IMR-90 (cell line): ENCODE results near the gene DEAF1. TPM values are rescaled to one million over a fixed set of nuclear protein-coding genes. Genes with fewer than 3 reads are reported as not detected.

ENCODE experiments used
- ATAC-seq: fragments of 200-7000 bp; cut with Tn5 transposase; 2 replicates; pipeline ENCODE4 v1.9.1; 2020; ENCODE audit warnings: low read depth, mild to moderate bottlenecking, moderate library complexity
- BruUV-seq: library from RNA; stranded (reverse); fragments of 400-500 nt; replicated peaks from 2 replicates; lab custom pipeline; 2021; lab: Mats Ljungman, UMichigan
- CTCF ChIA-PET: fragments of 300-600 bp; formaldehyde crosslinking; extraction: SDS; loops from one replicate; lab custom pipeline; 2021; ENCODE audit warnings: antibody characterized with exemption; lab: Yijun Ruan, JAX
- POLR2A ChIA-PET: fragments of 300-600 bp; sonication (Branson Sonifier 250); formaldehyde crosslinking; loops from one replicate; lab custom pipeline; 2022; ENCODE audit warnings: antibody characterized with exemption; ENCODE audit not compliant: unreplicated experiment; lab: Charles Lee
- DNase-seq: peaks from one replicate; pipeline ENCODE4 v3.0.0; 2013
- H2AFZ ChIP-seq: replicated peaks from 2 replicates; pipeline ENCODE3; 2013; ENCODE audit warnings: low read length, mild to moderate bottlenecking; ENCODE audit not compliant: poor library complexity
- H2AK5ac ChIP-seq: 2 replicates; pipeline ENCODE4 v1.6.1; 2013; ENCODE audit warnings: low read depth, low read length, inconsistent platforms
- H2AK9ac ChIP-seq: replicated peaks from 2 replicates; pipeline ENCODE3; 2013; ENCODE audit warnings: mild to moderate bottlenecking, low read depth, low read length, moderate library complexity; ENCODE audit not compliant: poor library complexity
- H2BK120ac ChIP-seq: 2 replicates; pipeline ENCODE4 v1.6.1; 2013; ENCODE audit warnings: low read depth, low read length, inconsistent platforms
- H2BK15ac ChIP-seq: 3 replicates; pipeline ENCODE4 v1.6.1; 2013; ENCODE audit warnings: low read depth, low read length, inconsistent platforms
- H2BK20ac ChIP-seq: 2 replicates; pipeline ENCODE4 v1.6.1; 2013; ENCODE audit warnings: low read depth, mild to moderate bottlenecking, inconsistent platforms, low read length, moderate library complexity
- H2BK5ac ChIP-seq: 2 replicates; pipeline ENCODE4 v1.6.1; 2013; ENCODE audit warnings: mild to moderate bottlenecking, low read depth, low read length, inconsistent platforms; ENCODE audit not compliant: poor library complexity, severe bottlenecking
- H3K14ac ChIP-seq: replicated peaks from 2 replicates; pipeline ENCODE4 v1.6.1; 2013; ENCODE audit warnings: low read depth, low read length, inconsistent platforms
- H3K18ac ChIP-seq: 2 replicates; pipeline ENCODE4 v1.6.1; 2013; ENCODE audit warnings: low read depth, low read length, control low read depth
- H3K23ac ChIP-seq: 2 replicates; pipeline ENCODE4 v1.6.1; 2013; ENCODE audit warnings: low read depth, low read length, inconsistent platforms
- H3K27ac ChIP-seq: 2 replicates; pipeline ENCODE4 v1.5.1; 2013; ENCODE audit warnings: mild to moderate bottlenecking, control low read depth, low read length; ENCODE audit not compliant: insufficient read depth
- H3K27me3 ChIP-seq: 2 replicates; pipeline ENCODE4 v1.6.1; 2013; ENCODE audit warnings: low read length; ENCODE audit not compliant: control insufficient read depth, insufficient read depth
- H3K36me3 ChIP-seq: 2 replicates; pipeline ENCODE4 v1.6.1; 2013; ENCODE audit warnings: low read length, mixed read lengths; ENCODE audit not compliant: control insufficient read depth, insufficient read depth
- H3K4ac ChIP-seq: 2 replicates; pipeline ENCODE4 v1.6.1; 2013; ENCODE audit warnings: low read depth, low read length, inconsistent platforms
- H3K4me1 ChIP-seq: 2 replicates; pipeline ENCODE4 v1.6.1; 2013; ENCODE audit warnings: low read length, mixed read lengths; ENCODE audit not compliant: control insufficient read depth, insufficient read depth
- H3K4me2 ChIP-seq: 2 replicates; pipeline ENCODE4 v1.6.1; 2013; ENCODE audit warnings: low read depth, mild to moderate bottlenecking, control low read depth, low read length, moderate library complexity
- H3K4me3 ChIP-seq: 2 replicates; pipeline ENCODE4 v1.5.1; 2013; ENCODE audit warnings: low read depth, mild to moderate bottlenecking, control low read depth, low read length, moderate library complexity; ENCODE audit not compliant: insufficient read depth
- H3K56ac ChIP-seq: 2 replicates; pipeline ENCODE4 v1.6.1; 2013; ENCODE audit warnings: low read length, inconsistent platforms; ENCODE audit not compliant: insufficient read depth; ENCODE audit errors: extremely low read depth
- H3K79me1 ChIP-seq, 2 experiments: 2 replicates each; pipeline ENCODE4 v1.6.1; 2013; ENCODE audit warnings: low read length in 2 of 2, inconsistent platforms in 1 of 2, low read depth in 1 of 2
- H3K9ac ChIP-seq: 2 replicates; pipeline ENCODE4 v1.6.1; 2013; ENCODE audit warnings: low read depth, low read length, control low read depth
- H3K9me1 ChIP-seq: 2 replicates; pipeline ENCODE4 v1.6.1; 2013; ENCODE audit warnings: low read length, inconsistent platforms; ENCODE audit not compliant: insufficient read depth
- H3K9me3 ChIP-seq: 2 replicates; pipeline ENCODE4 v1.6.1; 2013; ENCODE audit warnings: low read length; ENCODE audit not compliant: control insufficient read depth, insufficient read depth
- H4K20me1 ChIP-seq: 2 replicates; pipeline ENCODE4 v1.6.1; 2013; ENCODE audit warnings: low read length, inconsistent platforms; ENCODE audit not compliant: insufficient read depth
- H4K5ac ChIP-seq: 2 replicates; pipeline ENCODE4 v1.6.1; 2013; ENCODE audit warnings: mild to moderate bottlenecking, low read depth, low read length, control low read depth
- H4K8ac ChIP-seq, 2 experiments: 2 replicates each; pipeline ENCODE4 v1.6.1; 2013; ENCODE audit warnings: low read depth in 2 of 2, low read length in 2 of 2, control low read depth in 1 of 2, inconsistent platforms in 1 of 2
- H4K91ac ChIP-seq: 2 replicates; pipeline ENCODE4 v1.6.1; 2013; ENCODE audit warnings: low read depth, low read length, inconsistent platforms; ENCODE audit not compliant: insufficient read depth
- CEBPB ChIP-seq: IDR thresholded peaks from 2 replicates; pipeline ENCODE4 v1.6.1; 2012; ENCODE audit warnings: low read depth, low read length, improper control_type of control experiment
- whole genome bisulfite sequencing, 2 experiments: methylation state at CpG; one replicate each; pipeline versions ENCODE4 v1.1.5 to v1.1.7; 2013; ENCODE audit warnings: missing lambda C conversion rate in 2 of 2; ENCODE audit not compliant: insufficient read length in 1 of 2; ENCODE audit errors: extremely low coverage in 2 of 2; 5-methylcytosine and 5-hydroxymethylcytosine counted together
- dilution Hi-C: fragments of 300-500 bp; cut with HindIII; formaldehyde crosslinking; loops from one replicate; pipeline ENCODE4 v1.14.3; 2018; ENCODE audit warnings: low sequenced_read_pairs; ENCODE audit not compliant: unreplicated experiment
- in situ Hi-C: fragments of 300-500 bp; cut with MboI; formaldehyde crosslinking; loops from 3 replicates; pipeline ENCODE4 v1.14.3; 2019; ENCODE audit warnings: low sequenced_read_pairs, inconsistent platforms, mixed read lengths
- intact Hi-C: fragments of 100-400 bp; cut with micrococcal nuclease; formaldehyde crosslinking; loops from 2 replicates; pipeline ENCODE4 v1.10.0; 2022
- polyA plus RNA-seq, 3 experiments: library from polyadenylated mRNA; depleted of rRNA; stranded (reverse); fragments of >200 nt; gene quantifications; 2 replicates each; pipeline ENCODE4 v1.2.3, GENCODE V29; 2012; ENCODE audit warnings: low replicate concordance in 1 of 3
- total RNA-seq: library from RNA; depleted of rRNA; stranded (reverse); fragments of >200 nt; gene quantifications from 2 replicates; pipeline ENCODE4 v1.2.3, GENCODE V29; 2012
- TF ChIP-seq, protein P1 (sequence below): conservative IDR thresholded peaks from 2 replicates; pipeline ENCODE4 v1.5.1; 2012; ENCODE audit warnings: mild to moderate bottlenecking, low read depth, low read length, improper control_type of control experiment

DEAF1 gene
- total and polyA plus RNA-seq, 2 of the 4 experiments (the other 2 are of a cell fraction), result 22.9 to 31.6 TPM

GRCh38 chr11:612201-612960 lies 82.6 kb downstream of the DEAF1 start:
- Histone ChIP-seq H3K18ac (no peak overlapping the region), H2BK120ac (no peak overlapping the region), H2AFZ (no peak overlapping the region), H3K27ac (no peak overlapping the region), H2BK15ac (no peak overlapping the region), H4K20me1 (peaks cover 39% of the 10 kb centered on the region), H4K91ac (no peak overlapping the region), H2BK20ac (no peak overlapping the region), H3K9me1 (no peaks in the 10 kb centered on the region), H3K4me3 (no peak overlapping the region), H3K4ac (no peak overlapping the region), H3K36me3 (peaks cover 59% of the 10 kb centered on the region), H3K56ac (no peak overlapping the region), H2BK5ac (no peak overlapping the region), H3K9ac (no peak overlapping the region), H4K5ac (no peak overlapping the region), H3K4me2 (no peak overlapping the region), H2AK5ac (no peak overlapping the region), H3K27me3 (no peaks in the 10 kb centered on the region), H3K79me1 (peaks cover 0 to 29% of the 10 kb centered on the region in 2 experiments; a peak in 3 of 4 replicates), H3K9me3 (no peaks in the 10 kb centered on the region), H3K23ac (no peak overlapping the region), H4K8ac (no peak overlapping the region), H3K14ac (no peak overlapping the region), H3K4me1 (peaks cover 4% of the 10 kb centered on the region; the same call in 1 of the 2 replicates), H2AK9ac (no peak overlapping the region)
- CTCF ChIA-PET, result no interaction called here
- intact Hi-C loops, result no loop called here
- no TSS peak for BruUV-seq
- POLR2A ChIA-PET, result no interaction called here
- TF ChIP-seq, protein P1, sequence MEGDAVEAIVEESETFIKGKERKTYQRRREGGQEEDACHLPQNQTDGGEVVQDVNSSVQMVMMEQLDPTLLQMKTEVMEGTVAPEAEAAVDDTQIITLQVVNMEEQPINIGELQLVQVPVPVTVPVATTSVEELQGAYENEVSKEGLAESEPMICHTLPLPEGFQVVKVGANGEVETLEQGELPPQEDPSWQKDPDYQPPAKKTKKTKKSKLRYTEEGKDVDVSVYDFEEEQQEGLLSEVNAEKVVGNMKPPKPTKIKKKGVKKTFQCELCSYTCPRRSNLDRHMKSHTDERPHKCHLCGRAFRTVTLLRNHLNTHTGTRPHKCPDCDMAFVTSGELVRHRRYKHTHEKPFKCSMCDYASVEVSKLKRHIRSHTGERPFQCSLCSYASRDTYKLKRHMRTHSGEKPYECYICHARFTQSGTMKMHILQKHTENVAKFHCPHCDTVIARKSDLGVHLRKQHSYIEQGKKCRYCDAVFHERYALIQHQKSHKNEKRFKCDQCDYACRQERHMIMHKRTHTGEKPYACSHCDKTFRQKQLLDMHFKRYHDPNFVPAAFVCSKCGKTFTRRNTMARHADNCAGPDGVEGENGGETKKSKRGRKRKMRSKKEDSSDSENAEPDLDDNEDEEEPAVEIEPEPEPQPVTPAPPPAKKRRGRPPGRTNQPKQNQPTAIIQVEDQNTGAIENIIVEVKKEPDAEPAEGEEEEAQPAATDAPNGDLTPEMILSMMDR, result peak; percentile 17; the same call in 1 of the 2 replicates
- no peak for TF ChIP-seq CEBPB
- peak; percentile 22 for DNase-seq
- dilution Hi-C loops, result no loop called here
- in situ Hi-C loops, result no loop called here
- WGBS, 2 experiments, result 79% methylated on average over 8 of the region's 27 CpGs; no CpG with 5 or more reads in 1 of the 2 experiments
- no peak for ATAC-seq
